AG10803 (cell line): ENCODE data around the gene TUBB4B.
"Not testable (repeated sequence)": the region's sequence is repeated elsewhere in the genome, so short reads cannot be mapped to it uniquely, and the experiment has no call there.

Experiments
- DNase-seq: peaks from one replicate; pipeline ENCODE4 v3.0.0; 2010; ENCODE audit warnings: low read depth
- H3K4me3 ChIP-seq: 2 replicates; pipeline ENCODE4 v1.5.1; 2011; ENCODE audit warnings: mild to moderate bottlenecking, low read length, control low read depth
- TF ChIP-seq, protein P1 (sequence below): conservative IDR thresholded peaks from 2 replicates; pipeline ENCODE4 v1.5.1; 2011; ENCODE audit warnings: mild to moderate bottlenecking, low read length, control low read depth, inconsistent platforms

Gene TUBB4B

DNA sequence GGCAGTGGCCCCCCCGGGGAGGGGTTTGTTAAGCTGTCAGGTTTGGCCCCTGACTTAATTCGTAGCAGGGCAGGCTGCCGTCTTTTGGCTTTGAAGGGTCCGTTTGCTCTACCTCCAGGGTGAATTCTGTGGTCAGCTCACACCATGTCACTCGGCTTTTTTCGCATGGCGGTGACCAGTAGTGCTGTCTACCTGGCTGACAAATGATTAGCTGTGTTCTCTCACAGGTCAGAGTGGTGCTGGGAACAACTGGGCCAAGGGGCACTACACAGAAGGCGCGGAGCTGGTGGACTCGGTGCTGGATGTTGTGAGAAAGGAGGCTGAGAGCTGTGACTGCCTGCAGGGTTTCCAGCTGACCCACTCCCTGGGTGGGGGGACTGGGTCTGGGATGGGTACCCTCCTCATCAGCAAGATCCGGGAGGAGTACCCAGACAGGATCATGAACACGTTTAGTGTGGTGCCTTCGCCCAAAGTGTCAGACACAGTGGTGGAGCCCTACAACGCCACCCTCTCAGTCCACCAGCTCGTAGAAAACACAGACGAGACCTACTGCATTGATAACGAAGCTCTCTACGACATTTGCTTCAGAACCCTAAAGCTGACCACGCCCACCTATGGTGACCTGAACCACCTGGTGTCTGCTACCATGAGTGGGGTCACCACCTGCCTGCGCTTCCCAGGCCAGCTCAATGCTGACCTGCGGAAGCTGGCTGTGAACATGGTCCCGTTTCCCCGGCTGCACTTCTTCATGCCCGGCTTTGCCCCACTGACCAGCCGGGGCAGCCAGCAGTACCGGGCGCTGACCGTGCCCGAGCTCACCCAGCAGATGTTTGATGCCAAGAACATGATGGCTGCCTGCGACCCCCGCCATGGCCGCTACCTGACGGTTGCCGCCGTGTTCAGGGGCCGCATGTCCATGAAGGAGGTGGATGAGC is 1.4 kb downstream of the TUBB4B start:
- TF ChIP-seq, protein P1, sequence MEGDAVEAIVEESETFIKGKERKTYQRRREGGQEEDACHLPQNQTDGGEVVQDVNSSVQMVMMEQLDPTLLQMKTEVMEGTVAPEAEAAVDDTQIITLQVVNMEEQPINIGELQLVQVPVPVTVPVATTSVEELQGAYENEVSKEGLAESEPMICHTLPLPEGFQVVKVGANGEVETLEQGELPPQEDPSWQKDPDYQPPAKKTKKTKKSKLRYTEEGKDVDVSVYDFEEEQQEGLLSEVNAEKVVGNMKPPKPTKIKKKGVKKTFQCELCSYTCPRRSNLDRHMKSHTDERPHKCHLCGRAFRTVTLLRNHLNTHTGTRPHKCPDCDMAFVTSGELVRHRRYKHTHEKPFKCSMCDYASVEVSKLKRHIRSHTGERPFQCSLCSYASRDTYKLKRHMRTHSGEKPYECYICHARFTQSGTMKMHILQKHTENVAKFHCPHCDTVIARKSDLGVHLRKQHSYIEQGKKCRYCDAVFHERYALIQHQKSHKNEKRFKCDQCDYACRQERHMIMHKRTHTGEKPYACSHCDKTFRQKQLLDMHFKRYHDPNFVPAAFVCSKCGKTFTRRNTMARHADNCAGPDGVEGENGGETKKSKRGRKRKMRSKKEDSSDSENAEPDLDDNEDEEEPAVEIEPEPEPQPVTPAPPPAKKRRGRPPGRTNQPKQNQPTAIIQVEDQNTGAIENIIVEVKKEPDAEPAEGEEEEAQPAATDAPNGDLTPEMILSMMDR: no peak

DNA sequence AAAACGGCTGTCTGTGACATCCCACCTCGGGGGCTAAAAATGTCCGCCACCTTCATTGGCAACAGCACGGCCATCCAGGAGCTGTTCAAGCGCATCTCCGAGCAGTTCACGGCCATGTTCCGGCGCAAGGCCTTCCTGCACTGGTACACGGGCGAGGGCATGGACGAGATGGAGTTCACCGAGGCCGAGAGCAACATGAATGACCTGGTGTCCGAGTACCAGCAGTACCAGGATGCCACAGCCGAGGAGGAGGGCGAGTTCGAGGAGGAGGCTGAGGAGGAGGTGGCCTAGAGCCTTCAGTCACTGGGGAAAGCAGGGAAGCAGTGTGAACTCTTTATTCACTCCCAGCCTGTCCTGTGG is 2.2 kb downstream of the TUBB4B start:
- peak overlapping the region; percentile 7; the same call in 1 of the 2 replicates for H3K4me3 ChIP-seq
- not testable (repeated sequence) for DNase-seq

More for the DNA sequence above, 1.4 kb downstream of the TUBB4B start:
- peak overlapping the region; percentile 76 for H3K4me3 ChIP-seq
- DNase-seq: no peak

DNA sequence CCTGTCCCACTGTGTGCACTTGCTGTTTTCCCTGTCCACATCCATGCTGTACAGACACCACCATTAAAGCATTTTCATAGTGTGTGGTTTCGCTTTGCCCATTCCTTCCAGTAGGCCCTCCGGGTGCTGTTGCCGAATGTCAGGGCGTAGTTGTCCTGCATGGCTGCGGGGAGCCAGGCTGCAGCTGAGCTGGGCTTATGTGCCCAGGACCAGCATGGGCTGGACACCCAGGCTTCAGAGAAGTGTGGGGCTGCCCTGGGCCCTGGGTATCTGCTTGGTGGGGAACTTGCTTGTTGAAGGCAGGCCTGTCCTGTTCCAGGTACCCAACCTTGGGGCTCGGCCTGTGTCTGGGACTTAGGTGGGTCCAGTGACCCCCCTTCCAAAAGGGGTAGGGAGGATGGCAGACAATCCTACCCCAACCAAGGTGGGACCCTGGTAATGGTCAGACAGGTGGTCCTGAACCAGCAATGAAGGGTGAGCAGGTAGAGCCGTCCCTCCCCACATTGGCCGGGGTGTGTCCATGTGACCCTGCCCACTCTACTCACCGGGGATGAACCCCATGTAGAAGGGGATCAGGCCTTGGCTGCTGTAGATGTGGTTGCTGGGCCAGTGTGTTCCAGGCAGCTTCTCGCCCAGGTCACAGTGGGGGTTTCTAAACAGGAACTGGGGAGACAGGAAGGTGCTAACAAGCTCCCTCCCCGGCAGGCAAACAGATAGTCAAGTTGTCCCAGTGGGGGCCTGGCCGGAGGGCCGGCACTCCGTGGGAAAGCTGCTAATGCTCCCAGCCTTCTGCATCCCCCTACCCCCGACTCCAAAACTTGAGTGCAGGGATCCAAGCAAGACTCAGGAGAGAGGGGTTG is 2.8 kb downstream of the TUBB4B start:
- TF ChIP-seq, protein P1: no peak; the same call in 1 of the 2 replicates
- no peak for DNase-seq

DNA sequence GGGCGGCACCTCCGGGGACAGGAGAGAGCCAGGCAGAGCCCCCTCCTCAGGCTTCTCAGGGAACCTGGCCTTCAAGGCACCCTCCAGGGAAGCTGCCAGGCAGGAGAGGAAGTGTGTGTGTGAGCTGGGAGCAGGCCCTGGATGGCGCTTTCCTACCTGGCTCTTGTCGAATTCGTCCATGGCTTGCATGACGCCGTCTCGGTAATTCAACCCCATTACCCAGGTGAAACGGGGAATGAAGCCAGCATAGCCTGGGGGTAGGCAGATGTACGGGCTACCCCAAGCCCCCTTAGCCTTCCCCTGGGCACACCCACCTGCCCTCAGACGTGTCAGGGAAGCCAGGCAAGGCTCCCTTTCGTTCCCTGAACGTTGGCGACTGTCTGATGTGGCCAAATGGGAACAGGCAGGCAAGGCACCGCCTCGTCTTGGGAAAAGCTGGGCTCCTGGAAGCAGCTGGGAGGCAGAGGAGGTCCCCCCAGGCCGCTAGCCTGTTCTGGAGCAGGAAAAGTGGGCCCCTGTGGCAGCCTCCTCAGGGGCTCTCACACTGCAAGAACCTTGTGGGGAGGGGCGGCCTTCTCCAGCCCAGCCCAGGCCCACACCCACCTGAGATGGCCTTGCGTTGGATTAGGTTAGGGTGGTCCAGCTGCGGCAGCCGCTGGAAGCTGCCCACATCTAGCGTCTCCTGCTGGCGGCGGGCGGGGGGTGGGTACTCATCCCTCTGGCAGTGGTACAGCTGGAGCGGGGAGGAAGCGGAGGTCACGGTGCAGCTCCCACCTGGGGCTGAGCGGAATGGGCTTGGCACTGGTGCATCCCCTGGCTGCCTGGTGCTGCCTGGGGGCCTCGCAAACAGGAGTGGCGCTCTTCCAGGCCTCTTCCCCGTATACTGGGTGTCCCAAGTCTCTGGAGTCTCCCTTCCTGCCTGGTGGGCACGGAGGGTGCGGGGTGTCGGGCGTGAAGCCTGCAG is 3.7 kb downstream of the TUBB4B start:
- TF ChIP-seq, protein P1: no peak; the same call in 1 of the 2 replicates
- H3K4me3 ChIP-seq: no peak overlapping the region
- no peak for DNase-seq

More for the DNA sequence above, 2.8 kb downstream of the TUBB4B start:
- peak overlapping the region; percentile 7; the same call in 1 of the 2 replicates for H3K4me3 ChIP-seq

DNA sequence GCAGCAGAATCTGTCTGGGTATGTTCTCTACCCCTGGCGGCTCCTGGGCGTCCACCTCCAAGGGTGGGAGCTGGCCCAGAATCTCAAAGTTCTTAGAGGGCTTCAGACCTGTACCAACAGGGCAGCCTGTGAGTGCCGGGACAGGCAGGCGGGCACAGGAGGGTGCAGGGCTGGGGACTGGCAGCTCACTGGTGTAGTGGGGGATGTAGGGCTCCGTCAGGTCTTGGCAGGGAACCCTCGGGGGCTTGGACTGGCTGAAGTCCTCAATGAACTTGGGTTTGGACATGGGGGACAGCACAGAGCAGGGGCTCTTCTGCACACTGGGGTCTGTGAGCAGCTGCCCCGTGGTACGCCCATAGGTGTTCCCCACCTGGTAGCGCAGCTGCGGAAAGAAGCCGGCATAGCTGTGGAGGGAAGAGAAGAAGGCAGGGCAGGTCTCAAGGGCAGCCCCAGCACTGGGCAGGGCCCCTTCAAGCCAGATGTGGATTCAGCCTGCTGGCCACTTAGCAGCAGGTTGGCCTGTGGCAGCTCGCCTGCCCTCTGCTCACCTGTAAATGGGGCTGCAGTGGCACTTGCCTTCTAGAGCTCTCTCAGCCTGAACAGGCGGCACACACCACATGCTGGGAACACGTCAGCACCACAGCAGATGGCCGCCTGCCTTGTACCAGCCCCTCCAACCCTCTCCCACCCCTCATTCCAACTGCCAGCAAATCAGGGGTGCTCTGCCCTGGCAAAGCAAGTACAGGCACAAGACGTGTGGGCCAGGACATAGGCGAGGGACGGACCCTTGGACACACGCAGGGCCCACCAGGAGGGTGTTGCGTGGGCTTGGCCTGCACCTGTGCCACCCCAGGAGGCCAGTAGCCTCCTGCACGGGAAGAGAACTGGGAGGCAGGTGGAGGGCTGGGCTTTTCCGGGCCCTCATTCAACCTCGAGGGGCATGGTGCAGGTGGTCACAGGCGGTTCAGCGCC is 4.6 kb downstream of the TUBB4B start:
- no peak overlapping the region for H3K4me3 ChIP-seq
- DNase-seq: no peak
- TF ChIP-seq, protein P1: no peak

DNA sequence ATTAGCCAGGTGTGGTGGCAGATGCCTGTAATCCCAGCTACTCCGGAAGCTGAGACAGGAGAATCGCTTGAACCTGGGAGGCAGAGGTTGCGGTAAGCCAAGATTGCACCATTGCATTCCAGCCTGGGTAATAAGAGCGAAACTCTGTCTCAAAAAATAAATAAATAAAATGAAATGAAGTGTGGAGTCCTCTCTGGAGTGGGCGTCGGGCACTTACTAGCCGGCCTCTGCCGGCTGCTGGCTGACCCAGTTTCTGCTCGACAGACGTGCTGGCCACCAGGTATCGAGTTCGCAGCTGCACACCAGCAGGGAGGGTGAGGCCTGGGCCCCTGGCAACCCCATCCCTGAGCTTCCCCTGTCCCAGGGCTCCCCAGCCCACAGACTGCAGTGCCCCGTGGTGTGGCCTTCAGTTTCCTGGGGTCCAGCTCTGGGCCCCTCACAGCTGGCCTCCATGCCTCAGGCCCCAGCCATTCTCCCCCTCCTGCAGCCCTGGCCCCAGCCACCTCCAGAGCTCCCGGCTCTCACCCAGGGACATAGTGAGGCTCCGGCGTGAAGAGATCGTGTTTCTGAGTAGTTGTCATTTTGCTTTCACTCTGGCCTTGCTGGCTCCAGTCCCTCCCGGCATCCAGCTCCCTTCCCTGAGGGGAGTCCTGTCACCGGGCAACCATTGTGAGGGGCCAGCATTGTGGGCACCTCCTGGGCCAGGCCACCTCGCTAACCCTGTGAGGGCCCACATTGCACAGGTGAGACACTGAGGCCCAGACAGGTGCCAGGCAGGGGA is 6.2 kb downstream of the TUBB4B start:
- DNase-seq: no peak
- H3K4me3 ChIP-seq: no peak overlapping the region
- TF ChIP-seq, protein P1: no peak
